ENCODE data around the gene DRC7.
"Not testable (repeated sequence)": the region's sequence is repeated elsewhere in the genome, so short reads cannot be mapped to it uniquely, and the experiment has no call there.

DRC7 gene

GRCh38 chr16:57668630-57669475, 25.8 kb upstream of the DRC7 start:
- Histone ChIP-seq H3K36me3 (ENCODE audit: insufficient read depth, low read length) (no peaks in the 10 kb centered on the region), H3K27ac (no peak overlapping the region), H3K4me3 (no peak overlapping the region), H3K9ac (ENCODE audit: insufficient read length) (no peak overlapping the region), H3K9me3 (ENCODE audit: low read depth, low read length) (no peaks in the 10 kb centered on the region)
- TF ChIP-seq POLR2AphosphoS5 (IDR thresholded peaks at IDR 0.05; ENCODE audit: borderline replicate concordance, low read depth, low read length) (no peak), FOXP2 (optimal IDR thresholded peaks at IDR 0.05; ENCODE audit: control extremely low read depth, extremely low read length, insufficient read depth) (no peak)
- no peak for DNase-seq (ENCODE audit: low read depth, low spot score)

DNA sequence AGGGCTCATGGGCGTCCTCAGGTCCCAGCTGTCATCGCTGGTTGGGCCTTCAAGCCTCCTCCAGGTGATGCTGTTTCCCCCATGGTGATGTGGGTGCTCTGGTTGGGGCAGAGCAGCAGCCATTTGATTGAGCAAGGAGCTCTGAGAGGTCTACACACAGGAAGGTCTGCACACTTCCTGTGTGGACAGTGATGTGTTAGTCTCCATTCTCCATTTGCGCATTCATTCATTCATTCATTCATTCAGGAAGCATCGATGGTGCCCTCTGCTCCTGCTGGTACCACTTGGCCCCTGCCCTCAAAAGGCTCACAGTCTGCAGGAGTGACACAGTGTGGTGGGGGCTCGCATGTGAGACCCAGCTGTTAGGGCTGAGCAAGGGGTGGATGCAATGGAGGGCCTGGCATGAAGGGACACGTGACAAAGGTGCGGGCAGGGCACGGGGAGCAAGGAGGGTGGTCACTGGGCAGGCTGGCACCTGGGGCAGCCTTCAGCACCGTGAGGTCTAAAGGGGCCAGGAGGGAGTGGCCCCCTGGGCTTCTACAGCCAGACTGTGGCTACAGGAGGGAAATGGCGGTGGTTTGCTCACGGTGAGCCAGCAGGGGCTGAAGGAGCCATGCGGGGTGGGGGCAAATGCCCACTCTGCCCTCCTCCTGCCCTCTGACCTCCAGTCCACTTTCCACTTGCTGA, 25.0 kb upstream of the DRC7 start:
- TF ChIP-seq FOXP2 (optimal IDR thresholded peaks at IDR 0.05; ENCODE audit: control extremely low read depth, extremely low read length, insufficient read depth) = no peak
- H3K36me3 ChIP-seq (ENCODE audit: insufficient read depth, low read length) = no peaks in the 10 kb centered on the region
- DNase-seq (ENCODE audit: low read depth, low spot score) = no peak
- H3K27ac ChIP-seq = no peak overlapping the region
- H3K4me3 ChIP-seq = no peak overlapping the region
- no peaks in the 10 kb centered on the region for H3K9me3 ChIP-seq (ENCODE audit: low read depth, low read length)
- no peak overlapping the region for H3K9ac ChIP-seq (ENCODE audit: insufficient read length)

- no peak overlapping the region for H3K4me3 ChIP-seq
- H3K9ac ChIP-seq (ENCODE audit: insufficient read length) = no peak overlapping the region
- no peak for DNase-seq (ENCODE audit: low read depth, low spot score)
- H3K9me3 ChIP-seq (ENCODE audit: low read depth, low read length) = no peaks in the 10 kb centered on the region
- H3K27ac ChIP-seq = no peak overlapping the region
- no peaks in the 10 kb centered on the region for H3K36me3 ChIP-seq (ENCODE audit: insufficient read depth, low read length)
- TF ChIP-seq EZH2 (IDR thresholded peaks at IDR 0.05) = no peak
- no peak for TF ChIP-seq FOXP2 (optimal IDR thresholded peaks at IDR 0.05; ENCODE audit: control extremely low read depth, extremely low read length, insufficient read depth)
- TF ChIP-seq POLR2AphosphoS5 (IDR thresholded peaks at IDR 0.05; ENCODE audit: borderline replicate concordance, low read depth, low read length) = no peak
These were observed 24.4 kb upstream of the DRC7 start for GRCh38 chr16:57670196-57670595.

DNA sequence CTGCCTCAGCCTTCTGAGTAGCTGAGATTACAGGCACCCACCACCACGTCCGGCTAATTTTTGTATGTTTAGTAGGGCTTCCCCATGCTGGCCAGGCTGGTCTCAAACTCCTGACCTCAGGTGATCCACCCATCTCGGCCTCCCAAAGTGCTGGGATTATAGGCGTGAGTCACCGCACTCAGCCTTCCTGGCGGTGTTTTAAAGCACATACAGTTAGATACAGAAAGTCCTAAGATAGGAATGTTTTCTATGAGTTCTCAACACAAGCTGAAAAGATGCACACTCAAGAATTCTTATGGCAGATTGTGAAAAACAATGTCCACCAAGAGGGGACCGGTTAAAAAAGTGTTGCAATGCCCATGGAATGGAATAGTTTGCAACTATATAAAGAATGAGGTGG, 23.2 kb upstream of the DRC7 start:
- H3K27ac ChIP-seq; H3K9ac ChIP-seq (ENCODE audit: insufficient read length); H3K4me3 ChIP-seq; H3K36me3 ChIP-seq (ENCODE audit: insufficient read depth, low read length); DNase-seq (ENCODE audit: low read depth, low spot score); H3K9me3 ChIP-seq (ENCODE audit: low read depth, low read length): not testable (repeated sequence)

DNA sequence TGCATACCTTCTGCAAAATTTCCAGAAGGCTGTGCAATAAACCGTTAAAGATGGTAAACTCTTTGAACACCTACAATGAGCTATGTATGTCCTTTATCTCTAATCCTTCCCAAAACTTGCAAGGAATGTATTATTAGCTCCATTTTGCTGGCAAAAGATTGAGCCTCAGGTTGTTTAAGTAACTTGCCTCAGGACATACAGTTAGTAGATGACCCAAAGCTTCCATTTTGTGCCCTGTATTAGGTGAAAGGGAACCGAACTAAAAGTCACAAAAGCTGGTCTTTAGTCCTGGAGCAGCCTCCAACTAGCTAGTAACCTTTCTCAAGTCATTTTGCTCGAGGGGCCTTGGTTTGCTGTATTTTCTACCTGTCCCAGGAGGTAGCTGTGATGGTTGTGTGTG, 22.2 kb upstream of the DRC7 start:
- H3K9ac ChIP-seq (ENCODE audit: insufficient read length) = no peak overlapping the region
- H3K36me3 ChIP-seq (ENCODE audit: insufficient read depth, low read length) = no peaks in the 10 kb centered on the region
- TF ChIP-seq POLR2AphosphoS5 (IDR thresholded peaks at IDR 0.05; ENCODE audit: borderline replicate concordance, low read depth, low read length) = no peak
- H3K9me3 ChIP-seq (ENCODE audit: low read depth, low read length) = no peaks in the 10 kb centered on the region
- no peak overlapping the region for H3K27ac ChIP-seq
- no peak overlapping the region for H3K4me3 ChIP-seq
- no peak for DNase-seq (ENCODE audit: low read depth, low spot score)

- no peak for TF ChIP-seq POLR2AphosphoS5 (IDR thresholded peaks at IDR 0.05; ENCODE audit: borderline replicate concordance, low read depth, low read length)
- no peak for TF ChIP-seq FOXP2 (optimal IDR thresholded peaks at IDR 0.05; ENCODE audit: control extremely low read depth, extremely low read length, insufficient read depth)
- no peak for TF ChIP-seq EZH2 (IDR thresholded peaks at IDR 0.05)
- Histone ChIP-seq H3K4me3 (no peak overlapping the region), H3K9ac (ENCODE audit: insufficient read length) (no peak overlapping the region), H3K9me3 (ENCODE audit: low read depth, low read length) (no peaks in the 10 kb centered on the region), H3K36me3 (ENCODE audit: insufficient read depth, low read length) (no peaks in the 10 kb centered on the region), H3K27ac (no peak overlapping the region)
- no peak for DNase-seq (ENCODE audit: low read depth, low spot score)
These were observed 21.8 kb upstream of the DRC7 start for GRCh38 chr16:57672824-57673223.

DNA sequence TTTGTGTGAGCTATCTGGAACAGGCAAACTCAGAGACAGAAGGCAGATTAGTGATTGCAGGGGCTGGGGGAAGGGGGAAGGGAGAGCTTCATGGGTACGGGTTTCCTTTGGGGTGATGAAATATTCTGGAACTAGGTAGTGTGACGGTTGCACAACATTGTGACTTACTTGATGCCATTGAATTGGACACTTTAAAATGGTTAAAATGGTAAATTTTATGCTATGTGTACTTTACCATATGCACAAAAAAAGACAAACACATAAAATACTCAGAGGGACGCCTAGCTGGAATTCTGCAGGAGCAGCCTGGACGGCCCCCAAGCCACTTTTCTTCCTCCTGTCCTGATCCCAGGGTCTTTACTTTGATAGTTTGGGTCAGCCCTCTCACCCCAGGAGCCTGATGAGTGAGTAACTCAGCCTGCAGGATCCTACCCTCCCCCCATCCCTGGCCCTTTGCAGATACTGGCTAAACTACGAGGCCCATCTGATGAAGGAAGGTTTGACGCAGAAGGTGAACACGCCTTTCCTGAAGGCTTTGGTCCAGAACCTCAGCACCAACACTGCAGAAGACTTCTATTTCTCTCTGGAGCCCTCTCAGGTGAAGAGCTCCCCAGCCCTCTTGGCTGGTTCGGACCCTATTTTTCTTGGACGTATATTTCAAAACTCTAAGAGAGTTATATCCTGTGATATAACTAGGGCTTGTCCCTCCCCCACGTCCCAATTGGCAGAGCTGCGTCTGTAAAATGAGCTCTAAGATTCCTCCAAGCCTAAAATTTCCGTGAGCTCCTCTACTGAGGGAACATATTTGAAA, 18.7 kb upstream of the DRC7 start:
- H3K36me3 ChIP-seq (ENCODE audit: insufficient read depth, low read length) = no peaks in the 10 kb centered on the region
- no peak overlapping the region for H3K9ac ChIP-seq (ENCODE audit: insufficient read length)
- no peaks in the 10 kb centered on the region for H3K9me3 ChIP-seq (ENCODE audit: low read depth, low read length)
- no peak overlapping the region for H3K27ac ChIP-seq
- H3K4me3 ChIP-seq = no peak overlapping the region
- no peak for DNase-seq (ENCODE audit: low read depth, low spot score)
- TF ChIP-seq EZH2 (IDR thresholded peaks at IDR 0.05) (no peak), POLR2AphosphoS5 (IDR thresholded peaks at IDR 0.05; ENCODE audit: borderline replicate concordance, low read depth, low read length) (no peak), FOXP2 (optimal IDR thresholded peaks at IDR 0.05; ENCODE audit: control extremely low read depth, extremely low read length, insufficient read depth) (no peak)

- no peak for DNase-seq (ENCODE audit: low read depth, low spot score)
These were observed 18.0 kb upstream of the DRC7 start for GRCh38 chr16:57676553-57677085.

More at GRCh38 chr16:57676553-57677085, 18.0 kb upstream of the DRC7 start:
- Histone ChIP-seq H3K9me3 (ENCODE audit: low read depth, low read length) (no peaks in the 10 kb centered on the region), H3K27ac (no peak overlapping the region), H3K9ac (ENCODE audit: insufficient read length) (no peak overlapping the region), H3K36me3 (ENCODE audit: insufficient read depth, low read length) (no peaks in the 10 kb centered on the region), H3K4me3 (no peak overlapping the region)
- no peak for TF ChIP-seq EZH2 (IDR thresholded peaks at IDR 0.05)
- no peak for TF ChIP-seq POLR2AphosphoS5 (IDR thresholded peaks at IDR 0.05; ENCODE audit: borderline replicate concordance, low read depth, low read length)
- TF ChIP-seq FOXP2 (optimal IDR thresholded peaks at IDR 0.05; ENCODE audit: control extremely low read depth, extremely low read length, insufficient read depth) = no peak
